GM19240 (cell line): ENCODE measurements around the gene HEXB.
A peak's percentile ranks its signal among the peaks of the same experiment; 100 is the strongest.

ENCODE experiments used
- DNase-seq: peaks from one replicate; pipeline ENCODE4 v3.0.0; 2011; ENCODE audit warnings: low spot score; ENCODE audit not compliant: insufficient read length

HEXB gene

GRCh38 chr5:74684900-74685851 lies at the start of gene HEXB:
HEXB (plus strand) TSS chr5:74685233; CDS start chr5:74685261, 28 bp downstream.
- peak; percentile 42 for DNase-seq

GRCh38 chr5:74636149-74636548 lies 48.9 kb upstream of the HEXB start:
- no peak for DNase-seq

DNA sequence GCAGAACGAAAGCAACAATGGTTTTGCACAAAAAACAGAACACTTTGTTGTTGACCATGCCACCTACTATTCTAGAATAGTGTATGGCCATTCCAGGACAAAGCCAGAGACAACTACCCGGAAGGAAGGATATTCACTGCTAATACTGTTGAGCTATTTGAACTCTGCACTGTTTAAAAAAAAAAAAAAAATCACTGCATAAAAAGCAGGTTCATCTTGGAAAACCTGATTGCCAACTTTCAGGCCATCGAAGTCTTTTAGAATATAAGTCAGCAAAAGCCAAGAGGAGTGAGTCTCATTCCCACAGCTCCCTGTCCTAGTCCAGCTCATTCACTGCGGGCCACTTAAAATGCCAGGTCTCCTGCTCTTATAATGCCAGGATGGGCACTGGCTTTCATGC lies 48.5 kb upstream of the HEXB start:
- no peak for DNase-seq

- no peak for DNase-seq
These were observed 46.5 kb upstream of the HEXB start for GRCh38 chr5:74638544-74638969.

DNA sequence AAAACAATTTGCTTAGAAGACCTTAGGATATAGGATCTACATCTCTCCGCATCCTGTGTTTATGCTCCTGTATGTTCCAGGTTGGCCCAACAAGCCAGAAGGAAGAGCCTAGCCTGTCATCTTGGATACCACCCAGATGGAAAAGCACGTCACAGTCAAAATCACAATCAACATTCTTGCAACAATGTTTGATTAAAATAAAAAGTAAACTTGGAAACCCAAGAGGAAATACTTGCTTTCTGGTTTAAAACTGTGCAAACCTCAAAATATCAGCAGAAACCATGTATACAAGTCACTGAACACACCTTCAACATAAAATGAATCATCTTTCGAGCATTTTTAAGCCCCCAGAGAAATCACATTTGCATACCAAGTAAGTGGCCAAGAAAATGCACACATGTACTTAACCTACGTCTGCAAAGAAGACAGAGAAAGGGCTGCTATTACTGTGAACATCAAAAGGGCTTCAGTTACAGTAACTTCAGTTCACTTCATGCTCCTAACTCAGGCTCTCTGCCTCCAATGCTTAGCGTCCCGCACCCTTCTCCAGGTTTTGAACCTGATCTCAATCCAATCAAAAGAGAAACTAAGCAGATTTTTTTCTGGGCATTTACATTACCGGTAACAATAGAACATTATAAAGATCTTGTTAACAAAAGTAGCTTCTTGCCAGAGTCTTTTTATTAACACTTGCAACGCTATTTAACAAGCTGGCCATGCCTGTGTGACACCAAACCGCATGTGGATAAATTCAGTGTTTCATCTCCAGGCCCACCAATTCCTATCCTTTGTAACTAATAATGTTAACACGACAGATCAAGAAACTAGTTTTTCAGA lies 45.8 kb upstream of the HEXB start:
- no peak for DNase-seq

- no peak for DNase-seq
These were observed 45.1 kb upstream of the HEXB start for GRCh38 chr5:74639807-74640449.

GRCh38 chr5:74640450-74640953 lies 44.5 kb upstream of the HEXB start, which contains the start of gene ENC1:
ENC1 (minus strand) TSS chr5:74640728; CDS start chr5:74636485, 4,243 bp downstream.
- DNase-seq: no peak

GRCh38 chr5:74640954-74641734 lies 43.9 kb upstream of the HEXB start:
- no peak for DNase-seq

DNA sequence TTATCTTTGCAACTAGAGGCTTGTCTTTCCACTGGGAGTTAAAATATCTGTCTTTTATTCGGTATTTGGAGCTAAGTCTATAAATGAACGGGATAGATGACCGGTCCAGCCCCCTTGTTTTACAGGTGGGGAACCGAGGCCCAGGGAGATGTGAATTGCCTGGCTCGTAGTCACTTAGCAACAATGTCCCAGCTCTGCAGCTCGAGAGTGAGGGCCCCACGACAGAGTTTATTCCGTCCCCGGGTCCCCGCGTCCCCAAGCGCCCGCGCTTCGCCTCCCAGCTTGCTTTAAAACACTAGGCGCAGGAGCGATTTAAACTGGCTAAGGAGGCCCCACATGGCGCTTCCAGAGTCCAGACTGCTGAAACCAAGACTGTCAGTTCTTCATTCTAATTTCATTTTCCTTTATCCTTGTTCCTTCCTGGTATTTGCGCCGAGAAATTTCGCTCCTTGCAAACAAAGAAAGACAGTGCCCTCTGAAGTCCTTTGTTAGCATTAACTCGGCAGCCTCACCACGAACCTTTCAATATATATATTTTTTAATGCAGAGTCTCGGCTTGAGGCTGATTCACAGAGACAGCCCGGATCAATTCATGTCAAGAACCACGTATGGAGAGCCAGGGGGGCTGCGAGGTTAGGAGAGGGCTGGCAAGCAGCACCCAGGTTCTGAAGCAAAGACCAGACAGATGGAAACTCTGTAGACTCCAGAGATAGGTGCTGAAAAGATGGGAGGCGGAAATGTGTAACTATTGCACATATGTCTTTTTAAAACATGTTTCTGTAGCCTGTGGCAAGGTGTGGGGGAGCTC lies 43.1 kb upstream of the HEXB start:
- no peak for DNase-seq

GRCh38 chr5:74642543-74642863 lies 42.5 kb upstream of the HEXB start:
- no peak for DNase-seq

- no peak for DNase-seq
These were observed 41.9 kb upstream of the HEXB start for GRCh38 chr5:74643111-74643562.

DNA sequence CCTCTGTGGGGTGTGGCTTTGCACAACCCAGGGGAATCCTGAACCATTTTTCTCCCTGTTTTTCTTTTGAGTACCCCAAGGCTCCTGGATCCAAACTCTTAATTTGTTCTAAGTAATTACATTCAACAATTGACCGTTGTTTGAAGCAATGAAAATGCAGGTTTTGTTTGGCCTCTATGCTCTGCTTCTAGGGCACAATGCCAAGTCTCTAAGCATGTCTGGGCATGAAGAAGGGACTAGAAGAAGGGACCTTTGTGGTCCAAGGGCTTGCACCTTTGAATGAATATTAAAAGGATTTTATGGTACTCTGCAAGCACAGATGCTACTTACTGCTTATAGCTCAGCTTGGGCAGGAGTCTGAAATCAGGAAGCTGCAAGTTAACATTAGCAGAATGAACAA lies 37.9 kb upstream of the HEXB start:
- no peak for DNase-seq

GRCh38 chr5:74648835-74649293 lies 36.2 kb upstream of the HEXB start:
- peak; percentile 56 for DNase-seq

DNA sequence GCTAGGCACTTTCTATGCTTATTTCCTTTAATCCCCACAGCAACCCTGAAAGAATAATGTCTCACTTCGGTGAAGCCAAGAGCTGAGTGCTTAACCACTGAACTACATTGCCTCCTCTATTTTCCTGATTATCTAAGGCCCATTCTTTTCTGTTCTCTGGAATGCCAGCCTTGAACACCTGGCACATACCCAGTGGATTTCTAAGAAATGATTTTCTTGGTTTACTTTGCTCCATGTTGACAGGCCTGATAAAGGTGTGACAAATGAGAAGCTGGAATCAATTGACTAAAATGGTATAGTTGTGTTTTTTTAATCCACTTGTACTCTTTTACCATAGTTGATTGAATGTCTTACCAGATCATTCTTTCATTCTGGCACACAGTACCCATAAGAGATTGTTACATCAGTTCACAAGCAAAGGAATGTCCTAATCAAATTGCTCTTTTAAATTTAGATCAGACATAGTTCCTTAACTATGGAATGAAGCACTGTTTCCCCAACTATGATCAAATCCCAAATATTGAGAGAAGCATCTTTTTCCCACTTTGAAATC lies 35.5 kb upstream of the HEXB start:
- no peak for DNase-seq

DNA sequence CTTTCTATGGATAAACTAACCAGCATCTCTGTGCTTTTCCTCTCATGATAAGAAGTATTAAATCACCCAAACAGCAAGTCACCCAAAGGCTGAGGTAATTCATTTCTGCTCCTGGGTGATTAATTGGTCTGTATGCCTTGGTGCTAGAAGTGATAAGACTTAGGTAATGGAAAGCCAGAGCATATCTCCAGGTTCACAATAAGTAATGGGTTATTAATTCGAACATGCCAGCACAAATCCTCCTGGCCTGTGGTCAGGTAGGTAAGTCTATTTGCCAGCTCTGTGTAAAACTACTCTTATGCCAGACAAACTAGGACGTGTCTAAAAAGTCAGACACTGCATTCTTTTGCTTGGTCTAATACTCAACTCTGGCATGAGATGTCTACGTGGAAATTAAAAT lies 33.3 kb upstream of the HEXB start:
- no peak for DNase-seq

- no peak for DNase-seq
These were observed 32.5 kb upstream of the HEXB start for GRCh38 chr5:74652576-74652975.

DNA sequence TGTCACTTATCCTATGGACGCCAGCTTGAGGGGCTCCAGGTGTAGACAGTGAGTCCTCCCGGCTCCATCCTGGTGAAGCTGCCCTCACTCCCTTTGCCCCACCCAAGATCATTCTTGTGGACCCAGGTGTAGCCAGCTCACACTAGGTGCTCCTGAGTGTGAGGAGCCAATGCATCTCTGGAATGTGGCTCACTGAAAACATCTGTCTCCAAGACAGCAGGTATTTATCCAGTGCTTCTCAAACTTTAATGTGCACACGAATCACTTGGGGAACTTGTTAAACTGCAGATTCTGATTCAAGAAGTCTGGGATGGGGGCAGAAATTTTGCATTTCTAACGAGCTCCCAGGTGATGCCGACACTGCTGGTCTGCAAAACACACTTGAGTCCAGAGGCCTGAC lies 31.0 kb upstream of the HEXB start:
- no peak for DNase-seq

DNA sequence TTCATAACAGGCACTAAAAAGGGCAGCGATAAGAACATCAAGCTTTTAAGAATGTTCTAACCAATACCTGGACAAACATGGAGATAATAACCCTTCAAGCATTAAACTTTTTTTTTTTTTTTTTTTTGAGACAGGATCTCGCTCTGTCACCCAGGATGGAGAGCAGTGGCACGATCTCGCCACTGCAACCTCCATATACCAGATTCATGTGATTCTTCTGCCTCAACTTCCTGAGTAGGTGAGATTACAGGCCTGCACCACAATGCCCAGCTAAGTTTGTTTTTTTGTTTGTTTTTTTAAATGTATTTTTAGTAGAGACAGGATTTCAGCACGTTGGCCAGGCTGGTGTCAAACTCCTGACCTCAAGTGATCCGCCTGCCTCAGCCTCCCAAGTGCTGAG lies 29.8 kb upstream of the HEXB start:
- no peak for DNase-seq

GRCh38 chr5:74655716-74656115 lies 29.3 kb upstream of the HEXB start:
- no peak for DNase-seq
